ENCODE results near the gene DNAH17. TPM values are rescaled to one million over a fixed set of nuclear protein-coding genes. Genes with fewer than 3 reads are reported as not detected.

The DNAH17 gene
- total RNA-seq, 4 donors from 2014 or later, result 0.19 to 0.31 TPM; not detected in 2

- 81 to 89% methylated on average over 11 to 19 of the region's 26 CpGs for WGBS, 2 donors
- H3K9me3 ChIP-seq, result no peaks in the 10 kb centered on the region
Observed at GRCh38 chr17:78492116-78492799, 84.9 kb downstream of the DNAH17 start.

GRCh38 chr17:78491236-78492115 lies 85.7 kb downstream of the DNAH17 start:
- H3K9me3 ChIP-seq, result no peaks in the 10 kb centered on the region
- H3K27me3 ChIP-seq, result no peaks in the 10 kb centered on the region
- peaks cover 0 to 4% (median 0%) of the 10 kb centered on the region in 3 donors for H3K4me1 ChIP-seq
- no peak overlapping the region for H3K4me3 ChIP-seq
- TF ChIP-seq POLR2A (IDR thresholded peaks at IDR 0.05) (no peak), CTCF (IDR thresholded peaks at IDR 0.05) (no peak)
- intact Hi-C loops (cut with DNase I), result no loop called here
- no peak for DNase-seq
- no peak overlapping the region for H3K27ac ChIP-seq
- 89 to 94% methylated on average over 11 to 12 of the region's 31 CpGs for WGBS, 2 donors
- no peaks in the 10 kb centered on the region for H3K36me3 ChIP-seq

More at GRCh38 chr17:78492116-78492799, 84.9 kb downstream of the DNAH17 start:
- Histone ChIP-seq H3K4me3 (no peak overlapping the region), H3K36me3 (no peaks in the 10 kb centered on the region), H3K4me1 (peaks cover 0 to 8% (median 0%) of the 10 kb centered on the region in 3 donors), H3K27me3 (no peaks in the 10 kb centered on the region), H3K27ac (no peak overlapping the region)
- TF ChIP-seq CTCF (IDR thresholded peaks at IDR 0.05), result no peak
- TF ChIP-seq POLR2A (IDR thresholded peaks at IDR 0.05), result no peak
- intact Hi-C loops (cut with DNase I), result no loop called here
- no peak for DNase-seq

GRCh38 chr17:78490673-78491072 lies 86.5 kb downstream of the DNAH17 start:
- Histone ChIP-seq H3K27me3 (no peaks in the 10 kb centered on the region), H3K36me3 (no peaks in the 10 kb centered on the region), H3K4me1 (peaks cover 0 to 4% (median 0%) of the 10 kb centered on the region in 3 donors), H3K27ac (no peak overlapping the region), H3K4me3 (no peak overlapping the region), H3K9me3 (no peaks in the 10 kb centered on the region)
- TF ChIP-seq CTCF (IDR thresholded peaks at IDR 0.05) (no peak), POLR2A (IDR thresholded peaks at IDR 0.05) (no peak)
- WGBS, 2 donors, result 94 to 100% methylated on average over 2 to 4 of the region's 15 CpGs
- intact Hi-C loops (cut with DNase I), result no loop called here
- DNase-seq, result no peak

GRCh38 chr17:78490156-78490555 lies 87.0 kb downstream of the DNAH17 start:
- intact Hi-C loops (cut with DNase I), result no loop called here
- Histone ChIP-seq H3K9me3 (no peaks in the 10 kb centered on the region), H3K36me3 (no peaks in the 10 kb centered on the region), H3K4me3 (no peak overlapping the region), H3K4me1 (peaks cover 0 to 4% (median 0%) of the 10 kb centered on the region in 3 donors), H3K27ac (no peak overlapping the region), H3K27me3 (no peaks in the 10 kb centered on the region)
- TF ChIP-seq CTCF (IDR thresholded peaks at IDR 0.05), result no peak
- TF ChIP-seq POLR2A (IDR thresholded peaks at IDR 0.05), result no peak
- 78 to 88% methylated on average over 10 of the region's 10 CpGs for WGBS, 2 donors
- no peak for DNase-seq

Data from esophagus squamous epithelium (tissue), 5 donors.